Measurements from ENCODE around the gene DISC1. TPM values are rescaled to one million over a fixed set of nuclear protein-coding genes. Genes with fewer than 3 reads are reported as not detected.

DISC1 gene
- total RNA-seq, 2 experiments from 2014 or later: 19.8 to 20.0 TPM

DNA sequence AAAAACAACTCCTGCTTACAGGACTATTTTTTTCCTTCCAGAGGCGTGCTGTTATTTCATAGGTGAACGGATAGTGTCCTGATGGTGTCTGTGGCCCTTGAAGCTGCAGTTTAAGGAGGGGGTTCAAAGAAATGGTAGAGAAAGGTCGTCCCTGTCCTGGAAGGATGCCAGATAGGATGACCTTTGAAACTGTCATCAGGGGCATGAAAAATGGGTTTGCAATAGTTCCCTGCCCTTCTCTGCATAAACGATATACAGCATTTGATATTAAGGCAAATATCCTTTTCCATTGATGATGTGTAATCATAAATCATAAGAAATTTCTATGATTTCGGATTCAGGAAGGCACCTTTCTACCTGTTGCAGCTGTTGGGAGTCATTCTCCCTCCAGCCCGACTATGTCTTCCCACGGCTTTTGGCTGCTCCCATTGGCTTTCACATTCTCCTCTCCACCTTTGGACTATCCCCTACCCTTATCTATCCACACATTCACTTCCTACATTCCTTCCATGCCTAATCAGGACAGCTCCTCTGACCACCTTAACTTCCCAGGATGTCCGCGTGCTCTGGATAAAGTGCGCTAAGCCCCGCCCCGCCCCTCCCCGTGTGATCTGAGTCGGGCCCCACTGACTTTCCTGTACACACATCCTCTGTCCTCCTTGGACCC lies 209.8 kb downstream of the DISC1 start:
- no peak for ATAC-seq (ENCODE audit: poor library complexity)
- TF ChIP-seq, protein P1, sequence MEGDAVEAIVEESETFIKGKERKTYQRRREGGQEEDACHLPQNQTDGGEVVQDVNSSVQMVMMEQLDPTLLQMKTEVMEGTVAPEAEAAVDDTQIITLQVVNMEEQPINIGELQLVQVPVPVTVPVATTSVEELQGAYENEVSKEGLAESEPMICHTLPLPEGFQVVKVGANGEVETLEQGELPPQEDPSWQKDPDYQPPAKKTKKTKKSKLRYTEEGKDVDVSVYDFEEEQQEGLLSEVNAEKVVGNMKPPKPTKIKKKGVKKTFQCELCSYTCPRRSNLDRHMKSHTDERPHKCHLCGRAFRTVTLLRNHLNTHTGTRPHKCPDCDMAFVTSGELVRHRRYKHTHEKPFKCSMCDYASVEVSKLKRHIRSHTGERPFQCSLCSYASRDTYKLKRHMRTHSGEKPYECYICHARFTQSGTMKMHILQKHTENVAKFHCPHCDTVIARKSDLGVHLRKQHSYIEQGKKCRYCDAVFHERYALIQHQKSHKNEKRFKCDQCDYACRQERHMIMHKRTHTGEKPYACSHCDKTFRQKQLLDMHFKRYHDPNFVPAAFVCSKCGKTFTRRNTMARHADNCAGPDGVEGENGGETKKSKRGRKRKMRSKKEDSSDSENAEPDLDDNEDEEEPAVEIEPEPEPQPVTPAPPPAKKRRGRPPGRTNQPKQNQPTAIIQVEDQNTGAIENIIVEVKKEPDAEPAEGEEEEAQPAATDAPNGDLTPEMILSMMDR (IDR thresholded peaks at IDR 0.05): no peak
- Mint-ChIP-seq H3K4me3 (no peak overlapping the region), H3K27me3 (no peaks in the 10 kb centered on the region), H3K4me1 (ENCODE audit: low read depth) (no peaks in the 10 kb centered on the region), H3K36me3 (ENCODE audit: low read depth) (peaks cover 15% of the 10 kb centered on the region), H3K27ac (no peak overlapping the region), H3K9me3 (no peaks in the 10 kb centered on the region)
- DNase-seq: no peak
- Histone ChIP-seq H3K36me3 (ENCODE audit: insufficient read depth, low read length) (no peaks in the 10 kb centered on the region), H3K9me3 (ENCODE audit: control insufficient read depth in 1 of 2, insufficient read depth in 1 of 2, low read length in 2 of 2) (no peaks in the 10 kb centered on the region), H3K27ac (ENCODE audit: low read depth in 1 of 2, low read length in 2 of 2) (no peak overlapping the region), H3K4me3 (ENCODE audit: low read length) (no peak overlapping the region), H3K27me3 (ENCODE audit: control insufficient read depth in 1 of 2, insufficient read depth in 2 of 2, low read length in 2 of 2) (no peaks in the 10 kb centered on the region), H3K4me1 (ENCODE audit: insufficient read depth, low read length) (no peaks in the 10 kb centered on the region)
- ChIA-PET POLR2A (no interaction called here), CTCF (no interaction called here)
- intact Hi-C loops (cut with DNase I, micrococcal nuclease): no loop called here

DNA sequence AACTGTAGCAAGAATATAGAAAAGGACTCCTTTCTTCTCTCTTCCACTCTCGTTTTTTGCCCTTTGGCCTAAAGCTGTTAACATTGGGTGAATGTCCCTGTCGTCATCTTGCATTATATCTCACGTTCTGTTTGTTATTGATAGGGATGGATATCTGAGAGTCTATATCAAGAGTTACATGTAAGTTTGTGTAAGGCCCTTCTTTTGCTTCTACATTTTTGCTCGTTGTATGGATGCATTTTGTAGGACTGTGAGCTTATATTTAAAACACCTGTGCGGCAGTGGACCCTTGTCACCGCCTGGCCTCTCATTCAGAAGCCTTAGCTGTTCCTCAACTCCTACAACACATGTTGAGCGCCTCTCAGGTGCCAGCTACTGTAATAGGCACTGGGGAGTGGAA lies 211.9 kb downstream of the DISC1 start:
- Histone ChIP-seq H3K4me1 (ENCODE audit: insufficient read depth, low read length) (no peaks in the 10 kb centered on the region), H3K36me3 (ENCODE audit: insufficient read depth, low read length) (no peaks in the 10 kb centered on the region), H3K4me3 (ENCODE audit: low read length) (no peak overlapping the region), H3K27ac (ENCODE audit: low read depth in 1 of 2, low read length in 2 of 2) (no peak overlapping the region), H3K9me3 (ENCODE audit: control insufficient read depth in 1 of 2, insufficient read depth in 1 of 2, low read length in 2 of 2) (no peaks in the 10 kb centered on the region), H3K27me3 (ENCODE audit: control insufficient read depth in 1 of 2, insufficient read depth in 2 of 2, low read length in 2 of 2) (no peaks in the 10 kb centered on the region)
- peaks cover 15% of the 10 kb centered on the region for H3K36me3 Mint-ChIP-seq (ENCODE audit: low read depth)
- no peak overlapping the region for H3K27ac Mint-ChIP-seq
- no peaks in the 10 kb centered on the region for H3K4me1 Mint-ChIP-seq (ENCODE audit: low read depth)
- ATAC-seq (ENCODE audit: poor library complexity) (no peak), DNase-seq (no peak)
- H3K4me3 Mint-ChIP-seq: no peak overlapping the region
- no peaks in the 10 kb centered on the region for H3K27me3 Mint-ChIP-seq
- CTCF ChIA-PET: no interaction called here
- intact Hi-C loops (cut with DNase I, micrococcal nuclease): no loop called here
- H3K9me3 Mint-ChIP-seq: no peaks in the 10 kb centered on the region
- POLR2A ChIA-PET: no interaction called here
- TF ChIP-seq, protein P1 (IDR thresholded peaks at IDR 0.05): no peak

DNA sequence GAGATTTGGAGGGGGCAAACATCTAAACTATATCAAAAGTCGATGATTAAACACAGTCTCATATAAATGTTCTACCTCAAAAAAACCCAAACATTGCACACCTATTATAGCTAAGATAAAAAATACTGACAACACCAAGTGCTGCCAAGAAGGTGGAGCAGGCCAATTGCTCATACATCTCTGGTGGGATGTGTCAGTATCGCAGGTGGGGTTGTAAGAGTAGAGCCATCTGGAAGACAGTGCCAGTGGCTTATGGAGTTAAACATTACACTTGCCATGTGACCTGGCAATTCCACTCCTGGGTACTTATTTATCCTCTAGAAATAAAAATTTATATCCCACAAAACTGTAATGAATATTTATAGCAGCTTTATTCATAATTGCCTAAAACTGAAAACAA lies 213.4 kb downstream of the DISC1 start:
- no peak for ATAC-seq (ENCODE audit: poor library complexity)
- H3K36me3 ChIP-seq (ENCODE audit: insufficient read depth, low read length): no peaks in the 10 kb centered on the region
- Mint-ChIP-seq H3K4me3 (no peak overlapping the region), H3K27ac (no peak overlapping the region), H3K36me3 (ENCODE audit: low read depth) (peaks cover 15% of the 10 kb centered on the region), H3K4me1 (ENCODE audit: low read depth) (peaks cover 9% of the 10 kb centered on the region), H3K27me3 (no peaks in the 10 kb centered on the region), H3K9me3 (no peaks in the 10 kb centered on the region)
- intact Hi-C loops (cut with DNase I, micrococcal nuclease): no loop called here
- no peak overlapping the region for H3K27ac ChIP-seq (ENCODE audit: low read depth in 1 of 2, low read length in 2 of 2)
- ChIA-PET CTCF (no interaction called here), POLR2A (no interaction called here)
- no peak for DNase-seq
- H3K27me3 ChIP-seq (ENCODE audit: control insufficient read depth in 1 of 2, insufficient read depth in 2 of 2, low read length in 2 of 2): no peaks in the 10 kb centered on the region
- no peak overlapping the region for H3K4me3 ChIP-seq (ENCODE audit: low read length)
- TF ChIP-seq, protein P1 (IDR thresholded peaks at IDR 0.05): no peak
- H3K4me1 ChIP-seq (ENCODE audit: insufficient read depth, low read length): no peaks in the 10 kb centered on the region
- no peaks in the 10 kb centered on the region for H3K9me3 ChIP-seq (ENCODE audit: control insufficient read depth in 1 of 2, insufficient read depth in 1 of 2, low read length in 2 of 2)

Measured in CD4-positive, alpha-beta T cell (primary cell).